ENCODE results near the gene PCYOX1L. TPM values are rescaled to one million over a fixed set of nuclear protein-coding genes. Genes with fewer than 3 reads are reported as not detected.

Gene PCYOX1L
- total and polyA plus RNA-seq, 9 of the 15 experiments (the other 6 are each of a cell fraction or from before 2014, with no cell fraction given), result 2.3 to 17.9 (median 6.0) TPM

DNA sequence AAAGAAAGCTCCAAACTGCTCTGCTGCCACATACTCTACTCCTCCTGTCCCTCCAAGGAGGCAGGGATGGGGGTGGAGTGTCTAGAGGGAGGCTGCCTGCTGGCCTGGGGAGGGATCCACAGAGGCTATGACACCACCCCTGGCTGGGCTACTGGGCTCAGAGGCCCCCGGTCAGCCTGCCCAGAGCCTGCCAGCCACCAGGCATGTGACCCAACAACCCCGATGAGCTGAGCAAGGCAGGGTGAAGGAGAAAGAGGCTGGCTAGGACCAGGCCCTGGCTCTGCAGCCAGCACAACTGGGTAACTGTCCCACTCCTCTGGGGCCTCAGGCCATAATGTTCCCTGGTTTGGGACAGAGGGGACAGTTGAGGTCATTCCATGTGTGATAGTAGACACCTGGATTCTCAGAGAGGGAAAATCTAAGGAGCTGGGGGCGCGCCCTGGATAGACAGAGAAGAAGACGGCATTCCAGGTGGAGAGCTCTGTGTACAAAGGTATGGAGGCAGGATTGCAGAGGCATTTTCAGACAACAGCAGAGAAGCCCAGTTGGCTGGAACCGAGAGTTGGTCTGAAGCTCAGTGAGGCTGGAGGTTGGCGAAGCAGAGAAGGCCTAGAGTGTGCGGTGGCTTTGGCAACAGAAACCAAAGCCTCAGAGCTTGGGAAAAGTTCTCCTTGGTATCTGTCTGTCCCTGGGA is 55.1 kb downstream of the PCYOX1L start (continued):
- no peak for TF ChIP-seq ZBTB49 (CRISPR knock-in tag; IDR thresholded peaks at IDR 0.05; ENCODE audit: borderline replicate concordance)

DNA sequence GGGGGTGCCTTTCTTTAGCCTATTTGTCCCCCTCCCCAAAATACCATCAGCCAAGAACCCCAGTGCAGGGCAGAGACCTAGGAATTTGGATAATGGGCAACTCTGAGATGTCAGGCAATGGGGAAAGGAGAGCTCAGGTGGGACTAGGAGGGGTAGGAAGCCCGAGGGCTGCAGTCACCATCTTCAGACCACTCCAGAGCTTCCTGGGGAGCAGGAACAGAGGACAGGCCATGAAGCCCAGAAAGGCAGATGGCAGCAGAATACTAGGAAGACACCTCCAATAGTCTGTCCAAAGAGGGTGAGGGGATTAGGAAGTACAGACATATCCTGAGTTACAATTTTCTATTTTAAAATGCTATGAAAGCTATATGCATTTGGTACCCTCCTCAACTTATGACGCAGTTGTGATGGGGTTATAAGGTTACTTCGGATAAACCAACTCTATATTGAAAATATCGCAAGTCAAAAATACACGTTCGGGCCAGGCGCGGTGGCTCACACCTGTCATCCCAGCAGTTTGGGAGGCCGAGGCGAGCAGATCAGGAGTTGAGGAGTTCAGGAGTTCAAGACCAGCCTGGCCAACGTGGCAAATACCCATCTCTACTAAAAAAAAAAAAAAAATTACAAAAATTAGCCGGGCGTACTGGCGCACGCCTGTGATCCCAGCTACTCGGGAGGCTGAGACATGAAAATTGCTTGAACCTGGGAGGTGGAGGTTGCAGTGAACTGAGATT is 55.8 kb downstream of the PCYOX1L start:
- DNase-seq (ENCODE audit: extremely low read depth in 1 of 4, low spot score in 3 of 4), result no peak
- BruUV-seq (replicated peaks), result no TSS peak
- ATAC-seq, result no peak
- Histone ChIP-seq H4K20me1 (replicated peaks; ENCODE audit: control insufficient read depth, insufficient read depth, low read length) (no peaks in the 10 kb centered on the region), H3K27me3 (ENCODE audit: control insufficient read depth in 2 of 2, insufficient read depth in 2 of 2, low read length in 2 of 2) (peaks cover 0 to 2% of the 10 kb centered on the region in 2 experiments; a peak in 1 of 5 replicates), H3K4me2 (ENCODE audit: insufficient read depth, low read length) (no peak overlapping the region), H3K4me3 (no peak overlapping the region), H3K4me1 (replicated peaks in 1 of 2; ENCODE audit: control insufficient read depth in 2 of 2, insufficient read depth in 2 of 2, low read length in 2 of 2) (peaks cover 0 to 4% of the 10 kb centered on the region in 2 experiments; a peak in 2 of 5 replicates), H3K79me2 (ENCODE audit: control insufficient read depth, insufficient read depth, low read length) (no peaks in the 10 kb centered on the region), H3K9ac (ENCODE audit: insufficient read depth in 1 of 2, low read depth in 2 of 2, low read length in 2 of 2) (no peak overlapping the region), H2AFZ (ENCODE audit: low read depth, low read length) (no peak overlapping the region), H3K9me3 (replicated peaks; ENCODE audit: control insufficient read depth, insufficient read depth, low read depth, low read length) (no peaks in the 10 kb centered on the region), H3K27ac (ENCODE audit: extremely low read depth, low read depth, low read length) (no peak overlapping the region), H3K9me1 (ENCODE audit: control insufficient read depth, insufficient read depth, low read length) (no peaks in the 10 kb centered on the region), H3K36me3 (ENCODE audit: control insufficient read depth, insufficient read depth, low read length) (no peaks in the 10 kb centered on the region)
- in situ Hi-C loops (cut with MboI) (no loop called here), intact Hi-C loops (cut with micrococcal nuclease) (no loop called here)
- ChIA-PET POLR2A (interaction anchor here (0.9 to 1.1 kb wide), 3 partner anchors 10 to 19 kb away, joined by 3 to 4 read pairs (median 4); no protein-coding TSS in a partner anchor), CTCF (ENCODE audit: low intra/inter-chr PET ratio) (no interaction called here)
- FAIRE-seq, result no peak
- WGBS (ENCODE audit: insufficient coverage, low coverage, missing lambda C conversion rate), result 52% methylated on average over 16 of the region's 16 CpGs
- TF ChIP-seq ZNF324 (CRISPR knock-in tag; IDR thresholded peaks at IDR 0.05) (no peak), ZNF282 (CRISPR knock-in tag; IDR thresholded peaks at IDR 0.05) (no peak), PTRF (tag; IDR thresholded peaks at IDR 0.05) (no peak), SNIP1 (IDR thresholded peaks at IDR 0.05; ENCODE audit: low read depth) (no peak), TEAD4 (IDR thresholded peaks at IDR 0.05; ENCODE audit: low read length) (no peak), TEAD4 (CRISPR knock-in tag; IDR thresholded peaks at IDR 0.05; ENCODE audit: borderline replicate concordance) (no peak), TCF3 (CRISPR knock-in tag; IDR thresholded peaks at IDR 0.05) (no peak), TGIF2 (CRISPR knock-in tag; IDR thresholded peaks at IDR 0.05) (no peak), DDX20 (tag; IDR thresholded peaks at IDR 0.05; ENCODE audit: low read depth) (no peak), MEF2A (IDR thresholded peaks at IDR 0.05; ENCODE audit: control insufficient read depth, low read depth, low read length) (no peak), ZNF263 (CRISPR knock-in tag; IDR thresholded peaks at IDR 0.05; ENCODE audit: borderline replicate concordance) (no peak), ZSCAN29 (IDR thresholded peaks at IDR 0.05) (no peak), ATF1 (CRISPR knock-in tag; IDR thresholded peaks at IDR 0.05) (no peak), ATF1 (tag; IDR thresholded peaks at IDR 0.05) (no peak)

Data from K562 (cell line).